Measurements from ENCODE around the gene IL17D.

Gene IL17D

GRCh38 chr13:20701461-20701860, 2.0 kb upstream of the IL17D start:
- Histone ChIP-seq H3K27ac (ENCODE audit: low read depth, low read length, poor library complexity, severe bottlenecking) (no peak overlapping the region), H3K9me3 (ENCODE audit: low read length) (no peaks in the 10 kb centered on the region), H3K27me3 (ENCODE audit: insufficient read depth, low read length) (no peaks in the 10 kb centered on the region), H3K9ac (ENCODE audit: low read length) (no peak overlapping the region), H3K36me3 (ENCODE audit: insufficient read depth, low read length) (no peaks in the 10 kb centered on the region), H2AFZ (ENCODE audit: low read length) (no peak overlapping the region), H3K9me2 (ENCODE audit: low read depth, low read length) (no peaks in the 10 kb centered on the region), H4K20me1 (ENCODE audit: insufficient read depth, low read length) (no peaks in the 10 kb centered on the region), H3F3A (ENCODE audit: insufficient read depth, low read length) (no peaks in the 10 kb centered on the region), H3K4me3 (ENCODE audit: low read depth, low read length, poor library complexity, severe bottlenecking) (no peak overlapping the region), H3K4me2 (ENCODE audit: low read length) (no peak overlapping the region), H3K79me2 (ENCODE audit: insufficient read depth, low read length) (no peaks in the 10 kb centered on the region), H3K4me1 (ENCODE audit: insufficient read depth, low read length, severe bottlenecking) (peaks cover 12% of the 10 kb centered on the region)
- TF ChIP-seq EZH2 (IDR thresholded peaks at IDR 0.05; ENCODE audit: borderline replicate concordance, low read length) (no peak), CTCF (IDR thresholded peaks at IDR 0.05; ENCODE audit: low read length) (no peak)

- H3K9ac ChIP-seq (ENCODE audit: low read length), result peak overlapping the region; percentile 51
Measured at GRCh38 chr13:20702530-20702914, 977 bp upstream of the IL17D start.

GRCh38 chr13:20703780-20704458, 420 bp downstream of the IL17D start:
- Histone ChIP-seq H2AFZ (ENCODE audit: low read length) (no peak overlapping the region), H3K27me3 (ENCODE audit: insufficient read depth, low read length) (no peaks in the 10 kb centered on the region), H3K9ac (ENCODE audit: low read length) (no peak overlapping the region), H3K79me2 (ENCODE audit: insufficient read depth, low read length) (no peaks in the 10 kb centered on the region), H3F3A (ENCODE audit: insufficient read depth, low read length) (no peaks in the 10 kb centered on the region), H3K4me2 (ENCODE audit: low read length) (peak overlapping the region; percentile 39; the same call in 1 of the 2 replicates), H3K9me2 (ENCODE audit: low read depth, low read length) (no peaks in the 10 kb centered on the region), H3K27ac (ENCODE audit: low read depth, low read length, poor library complexity, severe bottlenecking) (no peak overlapping the region), H3K4me1 (ENCODE audit: insufficient read depth, low read length, severe bottlenecking) (peaks cover 12% of the 10 kb centered on the region), H3K4me3 (ENCODE audit: low read depth, low read length, poor library complexity, severe bottlenecking) (peak overlapping the region; percentile 19), H3K36me3 (ENCODE audit: insufficient read depth, low read length) (no peaks in the 10 kb centered on the region), H3K9me3 (ENCODE audit: low read length) (no peaks in the 10 kb centered on the region), H4K20me1 (ENCODE audit: insufficient read depth, low read length) (no peaks in the 10 kb centered on the region)
- TF ChIP-seq CTCF (IDR thresholded peaks at IDR 0.05; ENCODE audit: low read length), result peak; percentile 38
- TF ChIP-seq EZH2 (IDR thresholded peaks at IDR 0.05; ENCODE audit: borderline replicate concordance, low read length), result no peak

More at GRCh38 chr13:20702530-20702914, 977 bp upstream of the IL17D start:
- no peaks in the 10 kb centered on the region for H3F3A ChIP-seq (ENCODE audit: insufficient read depth, low read length)
- H3K4me3 ChIP-seq (ENCODE audit: low read depth, low read length, poor library complexity, severe bottlenecking), result peak overlapping the region; percentile 70
- H3K9me2 ChIP-seq (ENCODE audit: low read depth, low read length), result no peaks in the 10 kb centered on the region
- no peaks in the 10 kb centered on the region for H3K9me3 ChIP-seq (ENCODE audit: low read length)
- no peaks in the 10 kb centered on the region for H4K20me1 ChIP-seq (ENCODE audit: insufficient read depth, low read length)
- no peaks in the 10 kb centered on the region for H3K36me3 ChIP-seq (ENCODE audit: insufficient read depth, low read length)
- H3K4me1 ChIP-seq (ENCODE audit: insufficient read depth, low read length, severe bottlenecking), result peaks cover 12% of the 10 kb centered on the region
- H3K79me2 ChIP-seq (ENCODE audit: insufficient read depth, low read length), result no peaks in the 10 kb centered on the region
- TF ChIP-seq EZH2 (IDR thresholded peaks at IDR 0.05; ENCODE audit: borderline replicate concordance, low read length) (no peak), CTCF (IDR thresholded peaks at IDR 0.05; ENCODE audit: low read length) (no peak)
- H3K27ac ChIP-seq (ENCODE audit: low read depth, low read length, poor library complexity, severe bottlenecking), result no peak overlapping the region
- H3K27me3 ChIP-seq (ENCODE audit: insufficient read depth, low read length), result no peaks in the 10 kb centered on the region
- no peak overlapping the region for H2AFZ ChIP-seq (ENCODE audit: low read length)
- peak overlapping the region; percentile 84 for H3K4me2 ChIP-seq (ENCODE audit: low read length)
